ENCODE results near the gene ANKRD11.

Gene ANKRD11

DNA sequence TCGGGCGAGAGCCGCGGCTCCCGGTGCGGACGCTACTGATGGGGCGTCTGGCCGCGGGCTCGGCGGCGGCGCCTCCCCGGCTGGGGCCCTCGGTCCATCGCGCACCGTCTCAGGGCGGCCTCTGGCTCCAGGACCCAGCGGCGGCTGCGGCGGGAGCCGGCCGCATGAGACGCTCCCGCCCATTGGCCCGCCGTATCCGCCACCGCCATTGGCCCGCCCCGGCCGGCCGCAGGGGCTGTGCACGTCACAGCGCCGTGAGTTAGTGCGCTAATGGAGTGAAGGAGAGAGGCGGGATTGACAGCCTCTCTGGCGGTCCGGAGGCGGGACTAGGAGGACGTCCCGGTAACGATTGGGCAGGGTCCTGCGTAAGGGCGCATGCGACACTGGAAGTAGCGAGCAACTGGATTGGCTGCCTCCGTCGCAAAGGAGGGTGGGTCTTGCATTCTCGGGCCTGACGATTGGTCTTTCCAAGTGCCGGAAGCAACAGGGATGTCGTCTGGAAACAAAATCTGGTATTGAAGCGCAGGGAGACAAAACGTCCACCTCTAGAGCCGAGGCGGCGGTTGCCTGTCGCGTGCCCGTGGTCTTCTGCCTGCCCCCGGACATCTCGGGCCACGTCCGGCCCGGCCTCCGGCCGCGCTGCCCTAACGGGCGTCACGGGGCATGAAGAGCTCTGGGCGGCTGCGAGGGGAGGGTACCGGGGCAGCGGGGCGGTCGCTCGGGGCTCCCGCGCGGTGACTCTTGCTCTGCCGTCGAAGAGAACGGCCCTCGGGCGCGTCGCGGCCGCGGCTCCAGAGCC is at the start of gene ANKRD11:
TSS of gene ANKRD11 (minus strand) at position 123 of the 799 bp plus-strand sequence. CDS start 173,542 bp downstream, outside the sequence.
- peak; percentile 98 for DNase-seq (ENCODE audit: low read depth)

- DNase-seq (ENCODE audit: low read depth): no peak
These were observed 47.9 kb upstream of the ANKRD11 start for GRCh38 chr16:89538286-89538685.

DNA sequence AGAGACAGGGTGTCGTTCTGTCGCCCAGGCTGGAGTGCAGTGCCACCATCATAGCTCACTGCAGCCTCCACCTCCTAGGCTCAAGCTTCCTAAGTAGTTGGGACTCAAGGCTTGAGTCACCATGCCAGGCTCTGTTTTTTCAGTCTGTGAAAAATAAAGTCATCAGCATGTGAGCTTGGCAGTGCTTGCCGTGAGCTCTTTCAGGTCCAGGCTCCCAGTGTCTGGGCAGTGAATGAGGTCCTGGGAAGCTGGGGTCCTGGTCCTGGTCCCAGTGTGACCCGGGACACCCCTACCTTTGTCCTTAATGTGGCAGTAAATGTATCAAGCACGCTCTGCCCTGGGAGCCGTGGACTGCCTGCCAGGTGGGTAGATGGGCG is 47.2 kb upstream of the ANKRD11 start:
- DNase-seq (ENCODE audit: low read depth): no peak

DNA sequence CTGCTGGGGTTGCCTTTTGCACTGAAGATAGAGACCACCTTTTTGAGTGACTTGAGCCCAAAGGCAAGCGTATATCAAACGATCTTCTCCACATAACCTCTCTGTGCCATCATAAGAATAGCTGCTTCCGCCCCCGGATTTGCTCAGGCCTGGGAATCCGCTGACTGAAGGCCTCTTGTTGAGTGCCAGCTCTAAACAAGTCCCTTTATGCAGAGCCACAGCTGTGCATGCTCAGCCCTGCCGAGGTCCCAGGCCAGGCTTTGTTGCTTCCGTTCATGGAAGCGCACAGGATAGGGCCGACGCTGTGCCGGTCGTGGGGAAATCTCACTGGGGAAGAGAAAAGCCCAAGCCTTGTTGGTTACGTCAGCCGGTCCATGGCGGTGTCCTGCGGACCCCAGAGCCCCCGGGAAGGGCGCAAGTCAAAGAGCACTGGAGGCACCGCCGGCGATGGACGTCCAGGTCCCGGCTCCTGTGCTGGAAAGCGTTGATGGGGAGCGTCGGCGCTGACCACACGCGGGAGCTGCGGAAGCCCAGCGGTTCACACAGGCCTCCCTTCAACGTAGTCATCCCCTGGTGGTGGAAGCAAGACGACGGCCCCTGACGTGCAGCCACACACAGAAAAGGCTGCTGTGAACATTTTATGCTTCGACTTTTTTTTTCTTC is 46.7 kb upstream of the ANKRD11 start:
- DNase-seq (ENCODE audit: low read depth): no peak

DNA sequence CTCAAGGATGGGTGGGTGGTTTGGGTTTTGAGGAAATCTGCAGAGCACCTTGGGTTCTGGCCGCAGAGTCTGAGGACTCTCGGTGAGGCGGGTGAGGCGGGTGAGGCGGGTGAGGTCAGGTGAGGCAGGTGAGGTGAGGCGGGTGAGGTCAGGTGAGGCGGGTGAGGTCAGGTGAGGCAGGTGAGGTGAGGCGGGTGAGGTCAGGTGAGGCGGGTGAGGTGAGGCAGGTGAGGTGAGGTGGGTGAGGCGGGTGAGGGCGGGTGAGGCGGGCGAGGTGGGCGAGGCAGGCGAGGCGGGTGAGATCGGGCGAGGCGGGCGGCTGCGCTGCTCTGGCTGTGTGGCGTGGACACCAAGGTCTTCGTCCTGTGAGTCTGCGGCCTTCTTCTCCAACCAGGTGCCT is 46.0 kb upstream of the ANKRD11 start:
- DNase-seq (ENCODE audit: low read depth): no peak

- no peak for DNase-seq (ENCODE audit: low read depth)
These were observed 43.9 kb upstream of the ANKRD11 start for GRCh38 chr16:89534252-89534756.

- no peak for DNase-seq (ENCODE audit: low read depth)
These were observed 41.6 kb upstream of the ANKRD11 start for GRCh38 chr16:89531821-89532526.

DNA sequence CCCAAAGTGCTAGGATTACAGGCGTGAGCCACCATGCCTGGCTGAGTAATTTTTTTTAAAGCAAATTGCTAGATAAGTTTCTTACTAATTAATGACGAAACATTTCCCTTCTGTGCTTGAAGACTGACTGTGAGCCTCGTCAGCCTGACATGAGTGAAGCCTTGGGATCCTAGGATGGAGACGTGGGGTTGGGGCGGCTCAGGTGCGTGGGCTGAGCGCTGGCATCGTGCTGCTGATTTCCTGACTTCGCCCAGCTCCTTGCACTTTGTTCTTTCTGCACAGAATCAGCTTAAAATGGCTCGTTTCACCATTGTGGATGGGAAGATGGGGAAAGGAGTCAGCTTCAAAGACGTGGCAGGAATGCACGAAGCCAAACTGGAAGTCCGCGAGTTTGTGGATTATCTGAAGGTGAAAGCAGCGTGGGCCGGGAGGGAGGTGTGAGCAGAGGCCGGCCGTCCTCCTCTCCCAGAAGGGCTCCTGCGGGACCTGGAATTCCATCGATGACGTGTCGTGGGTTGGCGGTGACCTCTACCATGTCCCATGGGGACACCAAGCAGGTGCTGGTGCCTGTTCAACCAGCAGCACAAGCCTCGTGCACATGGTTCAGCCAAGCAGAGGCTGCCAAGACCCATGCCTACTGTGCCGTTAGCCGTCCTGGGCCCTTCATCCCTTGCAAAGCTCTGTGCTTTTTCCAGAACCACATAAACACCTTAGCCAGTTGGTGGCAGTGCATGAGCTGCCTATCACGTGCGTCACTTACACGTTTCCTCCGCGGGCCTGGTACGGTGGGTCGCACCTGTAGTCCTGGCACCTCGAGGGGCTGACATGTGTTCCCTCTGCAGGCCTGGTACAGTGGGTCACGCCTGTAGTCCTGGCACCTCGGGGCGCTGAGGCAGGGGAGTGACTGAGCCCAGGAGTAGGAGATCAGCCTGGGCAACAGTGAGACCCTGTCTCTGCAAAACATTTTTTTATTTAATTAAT is 40.3 kb upstream of the ANKRD11 start:
- no peak for DNase-seq (ENCODE audit: low read depth)

GRCh38 chr16:89529097-89529496 is 38.7 kb upstream of the ANKRD11 start:
- DNase-seq (ENCODE audit: low read depth): no peak

GRCh38 chr16:89525146-89525913 is 35.0 kb upstream of the ANKRD11 start:
- DNase-seq (ENCODE audit: low read depth): no peak

- DNase-seq (ENCODE audit: low read depth): no peak
These were observed 33.5 kb upstream of the ANKRD11 start for GRCh38 chr16:89523680-89524344.

GRCh38 chr16:89522287-89522686 is 31.9 kb upstream of the ANKRD11 start:
- no peak for DNase-seq (ENCODE audit: low read depth)

DNA sequence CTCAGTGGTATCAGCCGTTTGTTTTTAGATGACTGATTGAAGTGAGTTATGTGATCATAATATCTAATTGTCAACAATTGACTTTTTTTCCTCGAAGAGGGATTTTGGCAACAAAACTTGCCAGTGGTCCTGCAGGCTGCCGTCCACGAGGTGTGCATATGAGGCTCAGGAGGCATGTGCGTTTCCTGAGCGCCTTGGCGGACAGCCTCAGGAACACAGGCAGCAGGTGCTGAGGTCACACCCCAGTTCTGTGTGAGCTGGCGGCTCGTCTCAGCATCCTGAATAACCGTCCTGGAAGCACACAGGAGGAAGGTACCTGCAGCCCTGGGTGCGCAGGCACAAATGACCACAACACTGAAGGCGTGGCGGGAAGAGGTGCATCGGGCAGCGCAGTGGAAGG is 29.5 kb upstream of the ANKRD11 start:
- DNase-seq (ENCODE audit: low read depth): no peak

DNA sequence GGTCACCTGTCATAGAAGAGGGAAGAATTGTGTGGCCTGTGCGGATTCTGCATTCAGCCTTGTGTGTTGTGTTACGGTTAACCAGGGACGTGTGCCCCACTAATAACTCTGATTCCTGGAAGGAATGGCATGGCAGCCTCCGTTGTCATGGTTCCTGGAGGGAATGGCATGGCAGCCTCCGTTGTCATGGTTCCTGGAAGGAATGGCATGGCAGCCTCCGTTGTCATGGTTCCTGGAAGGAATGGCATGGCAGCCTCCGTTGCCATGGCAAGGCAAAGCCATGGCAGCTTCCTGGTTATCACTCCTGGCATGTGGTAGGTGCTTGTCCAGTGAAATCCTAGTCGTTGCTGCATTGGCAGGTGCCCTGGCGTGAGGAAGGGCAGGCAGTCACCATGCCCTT is 26.8 kb upstream of the ANKRD11 start:
- no peak for DNase-seq (ENCODE audit: low read depth)

- DNase-seq (ENCODE audit: low read depth): no peak
These were observed 22.1 kb upstream of the ANKRD11 start for GRCh38 chr16:89512453-89512852.

DNA sequence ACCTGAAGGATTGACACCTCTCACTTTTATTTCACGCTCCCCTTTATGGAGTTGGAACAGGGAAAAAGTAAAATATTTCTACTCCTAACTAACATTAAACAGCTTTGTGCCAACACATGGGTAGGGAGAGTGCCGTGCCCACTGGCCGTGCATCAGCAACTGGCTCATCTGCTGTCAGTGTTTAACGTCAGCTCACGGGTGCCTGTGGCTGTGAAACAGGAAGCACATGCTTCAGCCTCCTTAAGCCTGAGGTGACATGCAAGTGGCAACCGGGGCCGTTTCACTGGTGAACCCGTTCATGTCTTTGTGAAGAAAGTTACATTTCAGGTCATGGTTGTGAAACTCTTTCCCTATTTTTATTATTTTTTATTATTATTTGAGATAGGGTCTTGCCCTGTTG is 21.0 kb upstream of the ANKRD11 start:
- DNase-seq (ENCODE audit: low read depth): no peak

- no peak for DNase-seq (ENCODE audit: low read depth)
These were observed 20.2 kb upstream of the ANKRD11 start for GRCh38 chr16:89510526-89510925.

- peak; percentile 94 for DNase-seq (ENCODE audit: low read depth)
These were observed 17.7 kb upstream of the ANKRD11 start, which contains the start of gene SPG7 for GRCh38 chr16:89507834-89508590. SPG7 (plus strand) TSS chr16:89508403; CDS start chr16:89508418, 15 bp downstream.

- DNase-seq (ENCODE audit: low read depth): no peak
These were observed 17.0 kb upstream of the ANKRD11 start for GRCh38 chr16:89507214-89507833.
